HG02938 (cell line): Measurements from ENCODE around the gene EPHA4.

Source experiments
- ATAC-seq: cut with Tn5 transposase; IDR thresholded peaks from one replicate; pipeline ENCODE4 v1.9.1; 2021; ENCODE audit warnings: mild to moderate bottlenecking, moderate library complexity; ENCODE audit not compliant: unreplicated experiment

EPHA4 gene

DNA sequence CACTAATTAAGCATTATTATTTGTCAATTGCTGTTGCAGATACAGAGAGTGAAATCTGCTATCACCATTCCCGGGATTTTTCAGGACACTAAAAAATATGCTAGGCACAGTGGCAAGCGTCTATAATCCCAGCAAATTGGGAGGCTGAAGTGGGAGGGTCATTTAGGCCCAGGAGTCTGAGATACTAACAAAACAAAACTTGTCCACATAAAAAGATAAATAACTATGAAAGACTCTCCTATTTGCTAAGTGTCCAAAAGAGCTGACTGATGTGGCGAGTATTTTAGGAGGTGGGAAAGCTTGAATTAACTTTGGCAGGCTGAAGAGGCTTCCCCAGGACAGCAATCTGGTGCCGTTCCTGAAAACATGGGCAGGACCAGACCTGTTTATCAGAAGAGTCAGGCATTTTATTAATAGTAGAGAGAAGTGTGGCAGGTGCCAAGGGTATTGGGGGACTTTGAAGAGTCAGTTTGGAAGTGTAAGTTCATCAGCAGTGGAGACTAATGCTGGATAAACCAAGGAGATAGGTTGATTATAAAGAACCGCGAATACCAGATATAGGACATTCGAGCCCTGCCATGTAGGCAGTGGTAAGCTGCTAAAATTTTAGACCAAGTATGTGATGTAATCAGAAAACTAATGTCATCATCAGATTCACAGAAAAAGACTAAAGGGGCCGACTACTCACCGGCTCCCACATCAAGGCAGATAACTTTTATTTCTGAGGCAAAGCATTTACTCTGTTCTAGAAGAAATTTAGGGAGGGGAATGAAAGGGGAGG lies 201.8 kb downstream of the EPHA4 start:
- no peak for ATAC-seq
